HUES48 (cell line): ENCODE results near the gene SIX4.
"Not testable (repeated sequence)": the region's sequence is repeated elsewhere in the genome, so short reads cannot be mapped to it uniquely, and the experiment has no call there.

ENCODE experiments used
- H3K27ac ChIP-seq: one replicate; pipeline ENCODE4 v1.7.0; 2013; ENCODE audit warnings: low read depth, low read length, inconsistent platforms
- H3K27me3 ChIP-seq: 2 replicates; pipeline ENCODE4 v1.6.1; 2013; ENCODE audit warnings: mild to moderate bottlenecking, low read length; ENCODE audit not compliant: control insufficient read depth, insufficient read depth
- H3K36me3 ChIP-seq: 2 replicates; pipeline ENCODE4 v1.6.1; 2013; ENCODE audit warnings: low read length; ENCODE audit not compliant: control insufficient read depth, insufficient read depth
- H3K4me1 ChIP-seq: 2 replicates; pipeline ENCODE4 v1.6.1; 2013; ENCODE audit warnings: mild to moderate bottlenecking, low read length; ENCODE audit not compliant: control insufficient read depth, insufficient read depth
- H3K4me3 ChIP-seq: 2 replicates; pipeline ENCODE4 v1.5.1; 2013; ENCODE audit warnings: mild to moderate bottlenecking, low read depth, low read length
- H3K9ac ChIP-seq: 2 replicates; pipeline ENCODE4 v1.6.1; 2013; ENCODE audit warnings: mild to moderate bottlenecking, low read depth, low read length, moderate library complexity
- H3K9me3 ChIP-seq: 2 replicates; pipeline ENCODE4 v1.6.1; 2013; ENCODE audit warnings: low read length; ENCODE audit not compliant: control insufficient read depth, insufficient read depth

SIX4 gene

DNA sequence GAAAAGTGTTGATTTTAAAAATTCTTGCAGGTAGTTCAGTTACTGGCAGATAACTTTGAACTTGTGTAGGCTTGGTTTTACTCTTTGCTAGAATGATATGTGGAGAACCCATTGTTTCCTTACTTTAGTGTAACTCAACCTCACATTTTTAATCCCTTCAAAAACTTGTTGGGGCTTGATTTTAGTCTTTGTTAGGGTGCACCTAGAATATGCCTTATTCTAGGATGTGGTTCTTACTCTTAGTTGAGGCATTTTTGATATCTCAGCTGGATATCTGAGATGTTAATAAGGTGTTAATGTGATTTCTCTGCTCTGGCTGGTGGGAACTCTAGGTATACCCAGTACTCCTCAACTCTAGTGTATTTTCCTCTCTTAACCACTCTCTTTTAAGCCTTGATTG is 20.4 kb upstream of the SIX4 start:
- Histone ChIP-seq H3K9me3 (no peaks in the 10 kb centered on the region), H3K36me3 (no peaks in the 10 kb centered on the region), H3K9ac (no peak overlapping the region), H3K4me3 (no peak overlapping the region), H3K4me1 (peaks cover 5% of the 10 kb centered on the region; the same call in 1 of the 2 replicates), H3K27ac (no peak overlapping the region), H3K27me3 (no peaks in the 10 kb centered on the region)

DNA sequence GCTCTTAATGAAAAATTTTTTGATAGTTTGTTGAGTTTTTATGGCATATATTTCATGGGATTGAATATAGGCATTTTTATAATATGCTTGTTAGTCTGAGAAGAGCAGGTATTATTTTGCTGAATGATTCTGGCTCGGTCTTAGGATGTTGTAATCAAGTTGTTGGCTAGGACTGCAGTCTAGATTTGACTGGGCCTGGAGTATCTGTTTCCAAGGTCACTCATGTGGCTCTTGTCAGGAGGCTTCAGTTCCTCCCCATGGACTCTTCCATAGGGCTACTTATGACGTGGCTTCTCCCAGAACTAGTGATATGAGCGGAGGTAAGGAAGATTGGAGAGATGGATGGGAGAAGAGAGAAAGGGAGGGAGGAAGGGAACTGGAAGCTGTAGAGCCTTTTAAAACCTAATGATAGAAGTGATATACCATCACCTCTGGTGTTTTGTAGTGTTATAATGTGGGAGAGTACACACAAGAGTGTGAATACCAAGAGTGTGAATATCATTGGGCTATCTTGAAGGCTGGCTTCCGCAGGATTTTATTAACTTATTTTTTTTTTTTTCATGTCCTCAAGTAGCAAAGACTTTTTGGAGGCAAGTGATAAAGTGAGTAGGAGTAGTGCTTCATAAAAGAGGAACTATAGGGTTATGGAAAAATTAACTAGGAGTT is 14.8 kb upstream of the SIX4 start:
- H3K27ac ChIP-seq, result no peak overlapping the region
- no peaks in the 10 kb centered on the region for H3K27me3 ChIP-seq
- no peaks in the 10 kb centered on the region for H3K9me3 ChIP-seq
- H3K9ac ChIP-seq, result no peak overlapping the region
- H3K4me1 ChIP-seq, result peaks cover 5% of the 10 kb centered on the region; the same call in 1 of the 2 replicates
- H3K36me3 ChIP-seq, result no peaks in the 10 kb centered on the region
- H3K4me3 ChIP-seq, result no peak overlapping the region

GRCh38 chr14:60736494-60736893 is 12.3 kb upstream of the SIX4 start:
- Histone ChIP-seq H3K27me3 (no peaks in the 10 kb centered on the region), H3K27ac (no peak overlapping the region), H3K4me1 (peaks cover 5% of the 10 kb centered on the region; the same call in 1 of the 2 replicates), H3K9ac (no peak overlapping the region), H3K4me3 (peak overlapping the region; percentile 97), H3K36me3 (no peaks in the 10 kb centered on the region), H3K9me3 (no peaks in the 10 kb centered on the region)

DNA sequence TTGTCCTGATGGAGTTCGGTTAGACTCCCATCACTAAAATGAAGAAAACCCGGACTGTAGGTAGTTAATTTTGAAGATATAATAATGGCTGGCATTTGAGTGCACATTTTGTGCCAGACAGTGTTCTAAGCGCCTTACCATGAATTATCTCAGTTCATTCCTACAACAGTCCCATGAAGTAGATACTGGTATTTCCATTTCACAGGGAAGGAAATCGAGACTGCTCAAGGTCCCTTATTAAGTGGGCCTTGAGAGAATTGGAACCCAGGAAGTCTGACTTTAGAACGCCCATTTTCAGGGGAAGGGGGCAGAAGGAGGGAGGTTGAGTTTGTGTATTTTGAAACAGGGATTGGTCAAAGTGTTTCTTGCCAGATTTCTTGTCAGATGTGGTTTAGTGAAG is 11.3 kb upstream of the SIX4 start:
- H3K9ac ChIP-seq, result peak overlapping the region; percentile 91; the same call in 1 of the 2 replicates
- H3K27ac ChIP-seq, result no peak overlapping the region
- H3K36me3 ChIP-seq, result no peaks in the 10 kb centered on the region
- no peaks in the 10 kb centered on the region for H3K27me3 ChIP-seq
- H3K9me3 ChIP-seq, result no peaks in the 10 kb centered on the region
- peaks cover 5% of the 10 kb centered on the region; the same call in 1 of the 2 replicates for H3K4me1 ChIP-seq
- H3K4me3 ChIP-seq, result peak overlapping the region; percentile 97

GRCh38 chr14:60734465-60735242 is 10.5 kb upstream of the SIX4 start, which contains the start of gene MNAT1:
MNAT1 (plus strand) TSS chr14:60734761; CDS start chr14:60734863, 102 bp downstream.
- Histone ChIP-seq H3K4me1 (peaks cover 5% of the 10 kb centered on the region; the same call in 1 of the 2 replicates), H3K27ac (peak within 1 kb of the TSS; percentile 73), H3K4me3 (peak within 1 kb of the TSS; percentile 97), H3K36me3 (no peaks in the 10 kb centered on the region), H3K27me3 (no peaks in the 10 kb centered on the region), H3K9me3 (no peaks in the 10 kb centered on the region), H3K9ac (peak within 1 kb of the TSS; percentile 91)

DNA sequence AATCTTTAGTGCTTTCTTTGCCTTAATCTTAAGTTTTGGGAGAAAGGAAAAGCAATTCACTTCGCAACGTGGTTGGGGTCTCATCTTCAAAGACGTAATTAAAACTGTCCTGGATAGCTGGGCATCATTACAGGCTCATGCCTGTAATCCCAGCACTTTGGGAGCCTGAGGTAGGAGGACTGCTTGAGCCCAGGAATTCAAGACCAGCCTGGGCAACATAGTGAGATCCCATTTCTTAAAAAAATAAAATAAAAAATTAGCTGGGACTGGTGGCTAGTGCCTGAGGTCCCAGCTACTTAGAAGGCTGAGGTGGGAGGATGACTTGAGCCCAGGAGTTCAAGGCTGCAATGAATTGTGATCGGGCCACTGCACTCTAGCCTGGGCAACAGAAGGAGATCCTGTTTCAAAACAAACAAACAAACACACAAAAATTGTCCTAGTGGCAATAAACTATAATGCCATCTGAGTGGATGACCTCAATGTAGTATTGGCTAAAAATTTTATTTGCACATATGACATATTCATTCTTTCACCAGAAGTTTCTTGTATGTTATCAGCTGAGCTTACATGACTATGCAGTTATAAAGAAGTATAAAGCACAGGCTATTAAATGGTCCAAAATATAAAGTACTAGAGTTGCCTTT is 8.8 kb upstream of the SIX4 start:
- Histone ChIP-seq H3K27ac (no peak overlapping the region), H3K4me3 (no peak overlapping the region), H3K9me3 (no peaks in the 10 kb centered on the region), H3K4me1 (peaks cover 5% of the 10 kb centered on the region; the same call in 1 of the 2 replicates), H3K36me3 (no peaks in the 10 kb centered on the region), H3K27me3 (no peaks in the 10 kb centered on the region), H3K9ac (no peak overlapping the region)

GRCh38 chr14:60731291-60731690 is 7.1 kb upstream of the SIX4 start:
- H3K9ac ChIP-seq, H3K36me3 ChIP-seq, H3K9me3 ChIP-seq, H3K27ac ChIP-seq, H3K4me3 ChIP-seq, H3K4me1 ChIP-seq, H3K27me3 ChIP-seq: not testable (repeated sequence)

GRCh38 chr14:60723116-60723906 is 840 bp downstream of the SIX4 start:
- peak overlapping the region; percentile 89 for H3K27ac ChIP-seq
- peak overlapping the region; percentile 81 for H3K4me3 ChIP-seq
- H3K27me3 ChIP-seq, result no peaks in the 10 kb centered on the region
- H3K4me1 ChIP-seq, result peaks cover 20% of the 10 kb centered on the region
- peak overlapping the region; percentile 86 for H3K9ac ChIP-seq
- peaks cover 22% of the 10 kb centered on the region for H3K36me3 ChIP-seq
- no peaks in the 10 kb centered on the region for H3K9me3 ChIP-seq

GRCh38 chr14:60722357-60723115 is 1.6 kb downstream of the SIX4 start:
- Histone ChIP-seq H3K4me3 (peak overlapping the region; percentile 81), H3K4me1 (peaks cover 20% of the 10 kb centered on the region), H3K9ac (peak overlapping the region; percentile 67), H3K27ac (peak overlapping the region; percentile 89), H3K9me3 (no peaks in the 10 kb centered on the region), H3K27me3 (no peaks in the 10 kb centered on the region), H3K36me3 (peaks cover 29% of the 10 kb centered on the region)

GRCh38 chr14:60722107-60722356 is 2.1 kb downstream of the SIX4 start:
- peaks cover 34% of the 10 kb centered on the region for H3K36me3 ChIP-seq
- peak overlapping the region; percentile 81 for H3K4me3 ChIP-seq
- H3K9me3 ChIP-seq, result no peaks in the 10 kb centered on the region
- H3K4me1 ChIP-seq, result peaks cover 20% of the 10 kb centered on the region
- H3K27me3 ChIP-seq, result no peaks in the 10 kb centered on the region
- H3K9ac ChIP-seq, result peak overlapping the region; percentile 67
- H3K27ac ChIP-seq, result peak overlapping the region; percentile 89
